HG03342 (cell line): ENCODE results near the gene PCDH9.

Source experiments
- ATAC-seq: cut with Tn5 transposase; IDR thresholded peaks from one replicate; pipeline ENCODE4 v1.9.1; 2021; ENCODE audit warnings: mild to moderate bottlenecking, moderate library complexity; ENCODE audit not compliant: unreplicated experiment

PCDH9 gene

GRCh38 chr13:66992719-66993118, 237.4 kb downstream of the PCDH9 start:
- ATAC-seq: no peak

GRCh38 chr13:66992183-66992582, 238.0 kb downstream of the PCDH9 start:
- no peak for ATAC-seq

GRCh38 chr13:66984241-66984640, 245.9 kb downstream of the PCDH9 start:
- no peak for ATAC-seq

- ATAC-seq: no peak
Observed at GRCh38 chr13:66981912-66982311, 248.2 kb downstream of the PCDH9 start.

GRCh38 chr13:66977161-66977560, 253.0 kb downstream of the PCDH9 start:
- ATAC-seq: no peak

- no peak for ATAC-seq
Observed at GRCh38 chr13:66974889-66975288, 255.2 kb downstream of the PCDH9 start.

GRCh38 chr13:66974174-66974573, 256.0 kb downstream of the PCDH9 start:
- no peak for ATAC-seq

- ATAC-seq: no peak
Observed at GRCh38 chr13:66972659-66973058, 257.5 kb downstream of the PCDH9 start.

GRCh38 chr13:66971004-66971403, 259.1 kb downstream of the PCDH9 start:
- no peak for ATAC-seq

GRCh38 chr13:66969291-66969690, 260.8 kb downstream of the PCDH9 start:
- ATAC-seq: no peak

GRCh38 chr13:66967811-66968597, 262.1 kb downstream of the PCDH9 start:
- no peak for ATAC-seq

- no peak for ATAC-seq
Observed at GRCh38 chr13:66965181-66965580, 265.0 kb downstream of the PCDH9 start.

- ATAC-seq: no peak
Observed at GRCh38 chr13:66962953-66963352, 267.2 kb downstream of the PCDH9 start.

GRCh38 chr13:66958611-66959010, 271.5 kb downstream of the PCDH9 start:
- ATAC-seq: peak; percentile 72

GRCh38 chr13:66952507-66952906, 277.6 kb downstream of the PCDH9 start:
- ATAC-seq: no peak

GRCh38 chr13:66951426-66951825, 278.7 kb downstream of the PCDH9 start:
- ATAC-seq: no peak

GRCh38 chr13:66950666-66951065, 279.5 kb downstream of the PCDH9 start:
- ATAC-seq: no peak

- ATAC-seq: no peak
Observed at GRCh38 chr13:66948910-66949309, 281.2 kb downstream of the PCDH9 start.

- ATAC-seq: no peak
Observed at GRCh38 chr13:66943530-66943929, 286.6 kb downstream of the PCDH9 start.

GRCh38 chr13:66940113-66940512, 290.0 kb downstream of the PCDH9 start:
- ATAC-seq: no peak

- no peak for ATAC-seq
Observed at GRCh38 chr13:66937423-66937822, 292.7 kb downstream of the PCDH9 start.

GRCh38 chr13:66933994-66934393, 296.1 kb downstream of the PCDH9 start:
- no peak for ATAC-seq

- no peak for ATAC-seq
Observed at GRCh38 chr13:66933527-66933926, 296.6 kb downstream of the PCDH9 start.
